Heart left ventricle (tissue), 16 donors: ENCODE data around the gene CAMTA1. TPM values are rescaled to one million over a fixed set of nuclear protein-coding genes. Genes with fewer than 3 reads are reported as not detected.
A peak's percentile ranks its signal among the peaks of the same experiment; 100 is the strongest.

Source experiments
- ATAC-seq, 4 donors: fragments of 200-7000 bp; cut with Tn5 transposase; one replicate each; pipeline ENCODE4 v1.9.1; 2020 to 2022; ENCODE audit warnings: moderate library complexity in 4 of 4, mild to moderate bottlenecking in 3 of 4, moderate number of reproducible peaks in 1 of 4
- DNase-seq, 5 donors: peaks; one replicate each; pipeline ENCODE4 v3.0.0-alpha.2; 2020
- H3K27ac ChIP-seq, 12 donors: fragments of 200-600 bp; sonication (generic) in 4 of 12; one replicate each; pipeline versions ENCODE4 v1.5.0 to v1.8.0; 2016 to 2022; ENCODE audit warnings: mild to moderate bottlenecking in 2 of 12
- H3K27me3 ChIP-seq, 9 donors: fragments of 200-600 bp; sonication (generic) in 2 of 9; one replicate each; pipeline versions ENCODE4 v1.5.1 to v1.8.0; 2016 to 2022; ENCODE audit warnings: mild to moderate bottlenecking in 3 of 9
- H3K36me3 ChIP-seq, 9 donors: fragments of 200-600 bp; sonication (generic) in 2 of 9; one replicate each; pipeline versions ENCODE4 v1.5.0 to v1.8.0; 2018 to 2022; ENCODE audit warnings: mild to moderate bottlenecking in 2 of 9
- H3K4me1 ChIP-seq, 12 donors: fragments of 200-600 bp; sonication (generic) in 4 of 12; one replicate each; pipeline versions ENCODE4 v1.5.0 to v1.8.0; 2016 to 2022; ENCODE audit warnings: mild to moderate bottlenecking in 3 of 12
- H3K4me3 ChIP-seq, 12 donors: fragments of 200-600 bp; sonication (generic) in 4 of 12; one replicate each; pipeline versions ENCODE4 v1.5.0 to v1.8.0; 2017 to 2022; ENCODE audit warnings: mild to moderate bottlenecking in 9 of 12, moderate library complexity in 4 of 12
- H3K9me3 ChIP-seq, 12 donors: fragments of 200-600 bp; sonication (generic) in 4 of 12; one replicate each; pipeline versions ENCODE4 v1.5.0 to v1.8.0; 2016 to 2022; ENCODE audit warnings: mild to moderate bottlenecking in 1 of 12
- CTCF ChIP-seq, 12 donors: fragments of 200-600 bp; sonication (generic) in 4 of 12; IDR thresholded peaks; one replicate each; pipeline versions ENCODE4 v1.5.0 to v1.8.0; 2018 to 2022; ENCODE audit warnings: antibody characterized with exemption in 12 of 12, mild to moderate bottlenecking in 5 of 12
- POLR2A ChIP-seq, 2 donors: fragments of 450-650 bp; IDR thresholded peaks; one replicate each; pipeline ENCODE4 v1.6.1; 2017; ENCODE audit warnings: antibody characterized with exemption in 2 of 2, mild to moderate bottlenecking in 2 of 2, moderate library complexity in 2 of 2
- WGBS, 4 donors: extraction: QIAGEN DNeasy Blood & Tissue Kit in 2 of 4; methylation state at CpG; one replicate each; pipeline versions ENCODE4 v1.1.5 to v1.1.7; 2013 to 2018; 5-methylcytosine and 5-hydroxymethylcytosine counted together
- intact Hi-C, 10 donors: fragments of 100-400 bp; cut with DNase I; formaldehyde crosslinking; loops; one replicate each; pipeline versions ENCODE4 v1.11.1 to v1.14.2; 2022
- polyA plus RNA-seq, 2 donors: library from polyadenylated mRNA; stranded (reverse); fragments of 200-250 nt; gene quantifications; one replicate each; pipeline ENCODE4 v1.2.3, GENCODE V29; 2013
- total RNA-seq, 9 donors: library from RNA; depleted of rRNA in 2 of 9; stranded (reverse); fragments of >200 nt in 2 of 9; fragmentation: NEBNext Ultra II Directional in 3 of 9; extraction: Animal tissue kit (Norgen Biotek cat#: 25700) in 3 of 9; gene quantifications; one replicate each; pipeline versions ENCODE4 v1.1.0 to v1.2.4, GENCODE V29; 2016 to 2023
- donor health status: ischemic (EF 13 %, LVEDD 7.1; RV severe dilation, severe dysfunction).
- donor health status: healthy with polysubstance abuse.
- donor health status: DM: no; HTN: yes; CAD: no.
- donor health status: DM: no; HTN: no; CAD: no.
- donor health status: ischemic (EF 25% LVEDD 6.9; RV normal size, moderate dysfunction).
- donor health status: ischemic (EF 25% LVEDD 5.7; RV mildly dilated, moderate dysfunction).
- donor health status: healthy.
- donor health status: DM: yes; HTN: yes; CAD: no.
- donor health status: ischemic (EF 35%, LVEDD 5.7; RV mildly dilated, moderate dysfunction).
- donor health status: nonischemic (EF 11% LVEDD 7.7; RV severe dilation, severe dysfunction).
- donor health status: DM: yes; HTN: yes; CAD: no.
- donor health status: PGD.
- donor health status: ischemic (EF 29% LVEDD 5.4; RV normal size, mild dysfunction).
- donor health status: nonischemic (EF 23%, LVEDD 6.1; RV moderate dilation, normal function).

The CAMTA1 gene
- total and polyA plus RNA-seq, 11 donors: 114 to 303 (median 137) TPM

- no peak for ATAC-seq
- no peak overlapping the region for H3K27ac ChIP-seq
- WGBS, 4 donors: 78 to 86% (median 81%) methylated on average over 9 of the region's 9 CpGs
- intact Hi-C loops: no loop called here
- H3K4me1 ChIP-seq: peaks cover 0 to 9% (median 3%) of the 10 kb centered on the region in 12 donors
- no peaks in the 10 kb centered on the region for H3K27me3 ChIP-seq
- no peaks in the 10 kb centered on the region for H3K36me3 ChIP-seq
- no peak overlapping the region for H3K4me3 ChIP-seq
- H3K9me3 ChIP-seq: peaks cover 0 to 12% (median 0%) of the 10 kb centered on the region in 12 donors
- DNase-seq: no peak
- TF ChIP-seq POLR2A (IDR thresholded peaks at IDR 0.05): no peak
- no peak for TF ChIP-seq CTCF (IDR thresholded peaks at IDR 0.05)
Observed at GRCh38 chr1:7331926-7332535, 546.8 kb downstream of the CAMTA1 start.

GRCh38 chr1:7333094-7333493, 547.8 kb downstream of the CAMTA1 start:
- ATAC-seq (no peak), DNase-seq (no peak)
- Histone ChIP-seq H3K27ac (no peak overlapping the region), H3K9me3 (peaks cover 0 to 4% (median 0%) of the 10 kb centered on the region in 12 donors), H3K36me3 (no peaks in the 10 kb centered on the region), H3K4me1 (peaks cover 0 to 9% (median 3%) of the 10 kb centered on the region in 12 donors), H3K4me3 (no peak overlapping the region), H3K27me3 (no peaks in the 10 kb centered on the region)
- intact Hi-C loops: no loop called here
- 91 to 94% (median 92%) methylated on average over 11 of the region's 11 CpGs for whole genome bisulfite sequencing, 4 donors
- TF ChIP-seq CTCF (IDR thresholded peaks at IDR 0.05) (no peak), POLR2A (IDR thresholded peaks at IDR 0.05) (no peak)

- Histone ChIP-seq H3K36me3 (no peaks in the 10 kb centered on the region), H3K4me1 (peaks cover 0 to 9% (median 3%) of the 10 kb centered on the region in 12 donors), H3K27me3 (no peaks in the 10 kb centered on the region), H3K4me3 (no peak overlapping the region), H3K27ac (no peak overlapping the region), H3K9me3 (no peaks in the 10 kb centered on the region)
- no peak for ATAC-seq
- no peak for TF ChIP-seq CTCF (IDR thresholded peaks at IDR 0.05)
- TF ChIP-seq POLR2A (IDR thresholded peaks at IDR 0.05): no peak
- no peak for DNase-seq
- intact Hi-C loops: no loop called here
- 87 to 94% (median 88%) methylated on average over 8 of the region's 8 CpGs for WGBS, 4 donors
Observed at GRCh38 chr1:7333620-7334019, 548.4 kb downstream of the CAMTA1 start.

- no peak overlapping the region for H3K4me3 ChIP-seq
- TF ChIP-seq POLR2A (IDR thresholded peaks at IDR 0.05) (no peak), CTCF (IDR thresholded peaks at IDR 0.05) (no peak)
- no peaks in the 10 kb centered on the region for H3K27me3 ChIP-seq
- H3K27ac ChIP-seq: no peak overlapping the region
- no peaks in the 10 kb centered on the region for H3K9me3 ChIP-seq
- WGBS, 4 donors: 20 to 31% (median 25%) methylated on average over 10 of the region's 10 CpGs
- ATAC-seq (peak in 3 of 4 donors; percentile 49 to 57 (median 53)), DNase-seq (peak in 2 of 5 donors; percentile 29 to 47)
- intact Hi-C loops: no loop called here
- peaks cover 0 to 9% (median 3%) of the 10 kb centered on the region in 12 donors for H3K4me1 ChIP-seq
- H3K36me3 ChIP-seq: no peaks in the 10 kb centered on the region
Observed at GRCh38 chr1:7334475-7335035, 549.3 kb downstream of the CAMTA1 start.
